Lower leg skin (tissue), 4 donors: ENCODE results near the gene MCTP1. TPM values are rescaled to one million over a fixed set of nuclear protein-coding genes. Genes with fewer than 3 reads are reported as not detected.

Experiments used
- DNase-seq, 2 donors: peaks; one replicate each; pipeline ENCODE4 v3.0.0-alpha.2; 2019; ENCODE audit warnings: low spot score in 2 of 2
- H3K4me3 ChIP-seq: fragments of 200-600 bp; sonication (generic); 2 replicates; pipeline ENCODE4 v1.5.1; 2017; ENCODE audit warnings: mild to moderate bottlenecking, low read depth; ENCODE audit not compliant: poor library complexity, severe bottlenecking
- POLR2A ChIP-seq, 2 donors: fragments of 450-650 bp; IDR thresholded peaks; one replicate each; pipeline ENCODE4 v1.6.1; 2016 to 2017; ENCODE audit warnings: antibody characterized with exemption in 2 of 2, mild to moderate bottlenecking in 1 of 2, moderate library complexity in 1 of 2
- WGBS, 2 donors: methylation state at CpG; one replicate each; pipeline ENCODE4 v1.1.5; 2018; 5-methylcytosine and 5-hydroxymethylcytosine counted together
- intact Hi-C: fragments of 100-400 bp; cut with DNase I; formaldehyde crosslinking; loops from one replicate; pipeline ENCODE4 v1.15.0; 2023; ENCODE audit warnings: low total_unique reads
- total RNA-seq, 4 donors: library from RNA; depleted of rRNA; stranded (reverse); fragments of >200 nt; gene quantifications; one replicate each; pipeline ENCODE4 v1.1.0, GENCODE V29; 2016
- TF ChIP-seq, protein P1 (sequence below), 3 donors: fragments of 450-650 bp; IDR thresholded peaks; one replicate each; pipeline ENCODE4 v1.5.1; 2016; ENCODE audit warnings: antibody characterized with exemption in 3 of 3, mild to moderate bottlenecking in 3 of 3, moderate library complexity in 2 of 3

MCTP1 gene
- total RNA-seq, 4 donors from 2014 or later = 6.3 to 36.5 (median 9.8) TPM

DNA sequence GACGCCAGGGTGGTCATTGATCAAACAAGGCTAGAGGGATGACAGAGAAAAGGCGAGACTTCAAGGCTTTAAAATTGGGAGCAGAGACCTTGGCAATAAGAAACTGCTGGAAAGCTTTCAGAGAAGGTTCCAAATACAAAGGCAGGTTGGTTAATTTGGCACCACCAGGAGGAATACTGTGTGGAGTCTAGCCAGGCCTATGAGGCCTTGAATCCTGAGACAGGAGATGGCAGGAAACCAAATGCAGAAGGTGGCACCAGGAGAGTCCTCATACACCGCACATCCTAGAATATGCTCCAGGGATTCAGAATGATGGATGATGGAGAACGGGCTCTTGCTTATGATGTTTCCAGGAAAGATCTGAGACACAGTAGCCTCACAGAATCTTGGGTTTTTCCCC, 90.0 kb downstream of the MCTP1 start:
- DNase-seq = no peak
- TF ChIP-seq, protein P1, sequence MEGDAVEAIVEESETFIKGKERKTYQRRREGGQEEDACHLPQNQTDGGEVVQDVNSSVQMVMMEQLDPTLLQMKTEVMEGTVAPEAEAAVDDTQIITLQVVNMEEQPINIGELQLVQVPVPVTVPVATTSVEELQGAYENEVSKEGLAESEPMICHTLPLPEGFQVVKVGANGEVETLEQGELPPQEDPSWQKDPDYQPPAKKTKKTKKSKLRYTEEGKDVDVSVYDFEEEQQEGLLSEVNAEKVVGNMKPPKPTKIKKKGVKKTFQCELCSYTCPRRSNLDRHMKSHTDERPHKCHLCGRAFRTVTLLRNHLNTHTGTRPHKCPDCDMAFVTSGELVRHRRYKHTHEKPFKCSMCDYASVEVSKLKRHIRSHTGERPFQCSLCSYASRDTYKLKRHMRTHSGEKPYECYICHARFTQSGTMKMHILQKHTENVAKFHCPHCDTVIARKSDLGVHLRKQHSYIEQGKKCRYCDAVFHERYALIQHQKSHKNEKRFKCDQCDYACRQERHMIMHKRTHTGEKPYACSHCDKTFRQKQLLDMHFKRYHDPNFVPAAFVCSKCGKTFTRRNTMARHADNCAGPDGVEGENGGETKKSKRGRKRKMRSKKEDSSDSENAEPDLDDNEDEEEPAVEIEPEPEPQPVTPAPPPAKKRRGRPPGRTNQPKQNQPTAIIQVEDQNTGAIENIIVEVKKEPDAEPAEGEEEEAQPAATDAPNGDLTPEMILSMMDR (IDR thresholded peaks at IDR 0.05) = no peak
- TF ChIP-seq POLR2A (IDR thresholded peaks at IDR 0.05) = no peak
- no peak overlapping the region for H3K4me3 ChIP-seq
- intact Hi-C loops = no loop called here
- 81 to 82% methylated on average over 4 of the region's 4 CpGs for WGBS, 2 donors

DNA sequence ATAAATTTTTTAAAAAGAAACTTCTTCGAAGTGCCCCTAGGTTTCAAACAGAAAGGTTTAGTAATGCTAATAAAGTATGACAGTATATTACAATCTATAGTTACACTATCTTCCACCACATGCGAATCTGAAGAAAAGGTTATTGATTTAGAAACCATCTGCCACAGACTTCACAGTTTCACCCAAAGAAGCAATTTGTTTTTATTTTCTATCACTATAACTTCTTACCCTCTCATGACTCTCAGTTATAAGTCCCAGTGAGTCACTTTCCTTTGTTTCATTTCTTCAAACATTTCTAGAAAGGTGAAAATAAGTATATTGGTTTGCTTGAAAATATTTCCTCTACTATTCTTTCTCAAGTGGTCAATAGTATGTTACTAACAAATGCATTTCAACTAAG, 93.6 kb downstream of the MCTP1 start:
- no peak for TF ChIP-seq POLR2A (IDR thresholded peaks at IDR 0.05)
- TF ChIP-seq, protein P1 (IDR thresholded peaks at IDR 0.05) = no peak
- intact Hi-C loops = no loop called here
- WGBS, 2 donors = 92 to 94% methylated on average over 2 of the region's 2 CpGs
- H3K4me3 ChIP-seq = no peak overlapping the region
- no peak for DNase-seq

DNA sequence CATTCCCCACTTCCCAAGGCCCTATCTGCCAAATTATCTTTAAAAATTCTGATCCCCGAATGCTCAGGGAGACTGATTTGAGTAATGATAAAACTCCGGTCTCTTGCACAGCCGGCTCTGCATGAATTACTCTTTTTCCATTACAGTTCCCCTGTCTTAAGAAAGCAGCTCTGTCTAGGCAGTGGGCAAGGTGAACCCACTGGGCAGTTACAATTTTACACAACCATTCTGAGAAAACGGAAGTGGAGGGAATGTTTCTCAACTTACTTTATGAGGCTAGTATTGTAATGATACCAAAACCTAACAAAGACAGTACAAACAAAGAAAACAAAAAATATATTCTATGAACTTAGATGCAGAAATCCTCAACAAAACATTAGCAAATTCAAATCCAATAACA, 100.0 kb downstream of the MCTP1 start:
- TF ChIP-seq, protein P1 (IDR thresholded peaks at IDR 0.05) = no peak
- TF ChIP-seq POLR2A (IDR thresholded peaks at IDR 0.05) = no peak
- DNase-seq = no peak
- WGBS, 2 donors = 68 to 70% methylated on average over 4 of the region's 4 CpGs
- intact Hi-C loops = no loop called here
- H3K4me3 ChIP-seq = no peak overlapping the region

DNA sequence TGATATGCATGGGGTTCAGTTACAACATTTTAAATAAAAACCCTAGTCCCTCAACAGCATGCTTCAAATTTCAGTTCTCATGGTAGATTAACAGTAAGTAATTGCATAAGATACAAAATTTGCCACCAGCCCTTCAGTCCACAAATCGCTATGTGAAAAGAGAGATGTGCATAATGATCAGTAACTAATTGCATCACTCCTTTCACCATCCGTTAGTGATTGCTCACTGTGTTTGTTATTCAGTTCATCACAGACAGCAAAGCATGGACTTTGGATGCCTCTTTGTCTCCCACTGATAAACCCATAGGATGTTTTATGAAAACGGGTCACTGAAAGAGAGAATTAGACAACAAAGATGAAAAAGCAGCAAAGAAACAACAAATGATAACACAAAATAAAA, 103.2 kb downstream of the MCTP1 start:
- TF ChIP-seq POLR2A (IDR thresholded peaks at IDR 0.05) = no peak
- TF ChIP-seq, protein P1 (IDR thresholded peaks at IDR 0.05) = no peak
- WGBS, 2 donors = 79 to 80% methylated on average over 3 of the region's 3 CpGs
- no peak overlapping the region for H3K4me3 ChIP-seq
- intact Hi-C loops = no loop called here
- no peak for DNase-seq

DNA sequence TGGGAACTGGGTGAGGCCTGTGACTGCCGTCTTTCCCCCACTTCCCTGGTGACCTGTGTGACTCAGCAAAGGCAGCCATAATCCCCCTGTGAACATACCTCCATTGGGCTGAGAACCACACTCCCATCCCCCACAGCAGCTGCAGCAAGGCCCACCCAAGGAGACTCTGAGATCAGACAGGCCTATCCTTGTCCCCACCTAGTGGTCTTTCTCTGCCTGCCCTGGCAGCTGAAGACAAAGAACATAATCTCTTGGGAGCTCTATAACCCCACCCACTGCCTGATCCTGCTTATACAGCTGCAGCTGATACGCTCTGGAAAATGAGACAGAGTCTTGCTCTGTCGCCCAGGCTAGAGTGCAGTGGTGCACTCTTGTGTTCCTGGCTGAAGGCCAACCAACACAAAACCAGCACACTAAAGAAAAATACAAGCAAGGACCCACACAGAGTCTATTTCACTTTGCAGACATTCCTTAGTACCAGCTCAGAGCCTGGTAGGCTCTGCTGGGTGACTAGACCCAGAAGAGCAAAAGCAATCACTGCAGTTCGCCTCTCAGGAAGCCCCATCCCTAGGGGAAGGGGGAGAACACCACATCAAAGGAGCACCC, 106.7 kb downstream of the MCTP1 start:
- intact Hi-C loops = no loop called here
- DNase-seq = no peak
- TF ChIP-seq, protein P1 (IDR thresholded peaks at IDR 0.05) = no peak
- TF ChIP-seq POLR2A (IDR thresholded peaks at IDR 0.05) = no peak
- H3K4me3 ChIP-seq = no peak overlapping the region
- 51 to 56% methylated on average over 4 of the region's 4 CpGs for WGBS, 2 donors

DNA sequence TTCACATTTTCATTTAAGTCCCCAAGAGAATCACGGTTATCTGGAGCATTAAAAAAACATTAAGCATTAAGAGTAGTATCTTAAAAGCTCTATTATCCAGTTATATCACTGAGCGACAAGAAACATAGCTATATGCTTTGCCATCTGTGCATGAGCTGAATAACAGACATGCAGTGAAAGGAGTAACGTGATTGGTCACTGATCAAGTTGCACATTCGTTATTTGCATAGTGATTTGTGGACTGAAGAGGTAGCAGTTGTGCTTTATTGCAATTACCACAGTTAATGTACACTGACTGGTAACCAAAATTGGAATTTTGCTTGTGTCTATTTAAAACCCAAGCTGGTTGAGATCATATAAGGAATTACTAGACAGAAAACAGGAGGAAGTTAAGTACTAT, 107.4 kb downstream of the MCTP1 start:
- intact Hi-C loops = no loop called here
- 70 to 91% methylated on average over 4 of the region's 4 CpGs for WGBS, 2 donors
- no peak for TF ChIP-seq POLR2A (IDR thresholded peaks at IDR 0.05)
- TF ChIP-seq, protein P1 (IDR thresholded peaks at IDR 0.05) = no peak
- DNase-seq = no peak
- H3K4me3 ChIP-seq = no peak overlapping the region
